Tibial artery (tissue), 4 donors: Measurements from ENCODE around the gene SP2.

ENCODE experiments used
- DNase-seq, 2 donors: peaks; one replicate each; pipeline ENCODE4 v3.0.0-alpha.2; 2019
- H3K27ac ChIP-seq, 2 donors: fragments of 200-600 bp; sonication (generic) in 1 of 2; 1 replicate in 1 of 2; 2 replicates in 1 of 2; pipeline ENCODE4 v1.5.1; 2018 to 2019; ENCODE audit warnings: mild to moderate bottlenecking in 1 of 2
- H3K27me3 ChIP-seq, 2 donors: fragments of 200-600 bp; sonication (generic) in 1 of 2; one replicate each; pipeline versions ENCODE4 v1.5.1 to v1.6.0; 2016 to 2019
- H3K36me3 ChIP-seq, 3 donors: fragments of 200-600 bp; sonication (generic) in 2 of 3; one replicate each; pipeline ENCODE4 v1.5.1; 2016 to 2019; ENCODE audit warnings: mild to moderate bottlenecking in 2 of 3
- H3K4me1 ChIP-seq, 4 donors: fragments of 200-600 bp; sonication (generic) in 2 of 4; 1 replicate in 3 of 4; 2 replicates in 1 of 4; pipeline ENCODE4 v1.5.1; 2016 to 2019
- H3K4me3 ChIP-seq, 2 donors: fragments of 200-600 bp; sonication (generic) in 1 of 2; 1 replicate in 1 of 2; 2 replicates in 1 of 2; pipeline ENCODE4 v1.5.1; 2018 to 2019; ENCODE audit warnings: mild to moderate bottlenecking in 2 of 2
- H3K9me3 ChIP-seq, 3 donors: fragments of 200-600 bp; sonication (generic) in 1 of 3; one replicate each; pipeline ENCODE4 v1.5.1; 2016 to 2019
- intact Hi-C: fragments of 100-400 bp; cut with DNase I; formaldehyde crosslinking; loops from one replicate; pipeline ENCODE4 v1.15.0; 2023; ENCODE audit warnings: low total_unique reads
- TF ChIP-seq, protein P1 (sequence below), 2 experiments: fragments of 200-600 bp in 1 of 2; fragments of 450-650 bp in 1 of 2; IDR thresholded peaks; one replicate each; pipeline ENCODE4 v1.5.1; 2017 to 2019; ENCODE audit warnings: antibody characterized with exemption in 2 of 2, mild to moderate bottlenecking in 1 of 2, moderate library complexity in 1 of 2

Gene SP2

DNA sequence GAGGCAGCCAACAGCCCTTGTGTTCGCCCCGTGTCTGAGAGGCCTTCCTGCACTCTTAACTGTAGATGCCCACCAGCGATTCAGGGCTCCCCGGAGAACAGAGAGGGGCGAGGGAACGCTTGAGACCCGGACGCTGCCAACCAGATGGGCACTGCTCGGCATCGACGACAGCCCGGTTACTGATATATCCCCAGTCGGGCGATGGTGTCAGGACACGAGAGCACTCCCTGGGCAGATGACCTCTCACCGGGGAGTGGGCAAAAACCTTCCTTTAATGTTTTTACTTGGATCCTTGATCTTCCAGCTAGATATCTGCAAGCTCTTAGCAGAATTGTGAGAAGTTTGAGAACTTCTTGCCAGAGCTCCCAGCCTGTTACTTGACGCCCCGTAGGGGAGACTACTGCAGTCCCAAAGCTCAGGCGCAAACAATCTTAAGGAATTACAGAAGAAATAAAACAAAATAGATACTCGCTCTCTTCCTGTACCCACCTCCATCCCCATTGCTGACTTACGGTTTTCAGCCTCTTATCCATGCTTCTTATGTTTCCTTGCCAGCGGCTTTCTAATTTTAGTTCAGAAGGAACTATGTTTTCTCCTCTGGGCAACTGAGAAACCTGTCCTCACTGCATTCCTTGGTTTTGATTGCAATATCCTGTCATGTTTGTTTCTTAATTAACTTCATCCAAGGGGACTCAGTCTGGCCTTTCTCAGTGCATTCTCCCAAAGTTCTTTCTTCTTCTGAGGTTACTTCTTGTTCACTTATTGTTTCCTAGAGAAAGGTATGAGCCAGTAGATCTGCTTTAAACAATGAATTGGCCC, 845 bp downstream of the SP2 start:
- TF ChIP-seq, protein P1, sequence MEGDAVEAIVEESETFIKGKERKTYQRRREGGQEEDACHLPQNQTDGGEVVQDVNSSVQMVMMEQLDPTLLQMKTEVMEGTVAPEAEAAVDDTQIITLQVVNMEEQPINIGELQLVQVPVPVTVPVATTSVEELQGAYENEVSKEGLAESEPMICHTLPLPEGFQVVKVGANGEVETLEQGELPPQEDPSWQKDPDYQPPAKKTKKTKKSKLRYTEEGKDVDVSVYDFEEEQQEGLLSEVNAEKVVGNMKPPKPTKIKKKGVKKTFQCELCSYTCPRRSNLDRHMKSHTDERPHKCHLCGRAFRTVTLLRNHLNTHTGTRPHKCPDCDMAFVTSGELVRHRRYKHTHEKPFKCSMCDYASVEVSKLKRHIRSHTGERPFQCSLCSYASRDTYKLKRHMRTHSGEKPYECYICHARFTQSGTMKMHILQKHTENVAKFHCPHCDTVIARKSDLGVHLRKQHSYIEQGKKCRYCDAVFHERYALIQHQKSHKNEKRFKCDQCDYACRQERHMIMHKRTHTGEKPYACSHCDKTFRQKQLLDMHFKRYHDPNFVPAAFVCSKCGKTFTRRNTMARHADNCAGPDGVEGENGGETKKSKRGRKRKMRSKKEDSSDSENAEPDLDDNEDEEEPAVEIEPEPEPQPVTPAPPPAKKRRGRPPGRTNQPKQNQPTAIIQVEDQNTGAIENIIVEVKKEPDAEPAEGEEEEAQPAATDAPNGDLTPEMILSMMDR (IDR thresholded peaks at IDR 0.05), result no peak
- H3K4me3 ChIP-seq, result peak overlapping the region; percentile 67 to 77
- peaks cover 0 to 61% (median 52%) of the 10 kb centered on the region in 4 donors for H3K4me1 ChIP-seq
- H3K27ac ChIP-seq, result peak overlapping the region; percentile 99 to 100
- intact Hi-C loops, result loop anchor here (5.0 kb wide), 1 partner anchor 45 kb away; the partner anchor contains the start of gene PNPO
- DNase-seq, result peak in 1 of 2 donors; percentile 37
- H3K36me3 ChIP-seq, result no peaks in the 10 kb centered on the region
- no peaks in the 10 kb centered on the region for H3K27me3 ChIP-seq
- H3K9me3 ChIP-seq, result no peaks in the 10 kb centered on the region

DNA sequence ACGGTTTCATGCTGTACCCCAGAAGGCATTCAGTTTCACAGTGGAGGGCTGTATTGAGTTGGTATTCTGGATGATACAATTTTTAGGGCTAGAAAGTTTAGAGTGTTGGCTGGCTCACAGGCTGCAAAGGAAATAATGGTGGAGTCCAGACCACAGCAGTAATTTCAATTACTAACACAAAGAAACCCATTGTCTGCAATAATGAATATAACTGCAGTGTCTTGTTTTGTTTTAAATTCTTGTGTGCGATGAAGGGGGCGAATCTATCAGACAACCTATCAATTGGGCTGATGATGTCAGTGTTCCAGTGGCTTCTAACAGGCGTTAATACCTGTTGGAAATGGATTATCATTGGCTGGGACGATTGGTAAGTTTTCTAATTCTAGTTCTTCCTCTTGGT, 1.5 kb downstream of the SP2 start:
- Histone ChIP-seq H3K9me3 (no peaks in the 10 kb centered on the region), H3K36me3 (no peaks in the 10 kb centered on the region), H3K27me3 (no peaks in the 10 kb centered on the region), H3K4me1 (peaks cover 0 to 65% (median 52%) of the 10 kb centered on the region in 4 donors), H3K4me3 (peak overlapping the region; percentile 67 to 77), H3K27ac (peak overlapping the region; percentile 99 to 100)
- DNase-seq, result no peak
- intact Hi-C loops, result loop anchor here (5.0 kb wide), 1 partner anchor 45 kb away; the partner anchor contains the start of gene PNPO
- TF ChIP-seq, protein P1 (IDR thresholded peaks at IDR 0.05), result no peak

DNA sequence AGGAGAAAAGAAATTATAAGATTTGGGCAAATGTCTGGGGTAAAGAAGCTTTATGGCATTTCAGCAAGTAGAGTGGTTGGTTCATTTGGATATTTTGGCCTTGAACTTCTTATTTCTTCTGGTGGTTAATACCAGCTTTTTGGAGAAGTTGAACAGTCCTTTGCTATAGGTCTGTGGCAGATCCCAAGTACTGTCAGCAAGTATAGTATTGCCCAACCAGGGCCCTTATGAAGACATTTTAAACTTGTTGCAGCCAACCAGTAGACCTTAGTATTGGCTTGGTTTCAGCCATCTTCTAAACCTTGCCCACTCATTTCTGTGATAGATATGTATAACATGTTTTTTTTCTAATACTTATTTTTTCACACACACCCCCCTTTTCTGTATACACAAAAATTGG, 2.2 kb downstream of the SP2 start:
- TF ChIP-seq, protein P1 (IDR thresholded peaks at IDR 0.05), result no peak
- no peak overlapping the region for H3K4me3 ChIP-seq
- no peak for DNase-seq
- peak overlapping the region; percentile 99 to 100 for H3K27ac ChIP-seq
- intact Hi-C loops, result loop anchor here (5.0 kb wide), 1 partner anchor 44 kb away; the partner anchor contains the start of gene PNPO
- no peaks in the 10 kb centered on the region for H3K9me3 ChIP-seq
- H3K4me1 ChIP-seq, result peaks cover 0 to 68% (median 56%) of the 10 kb centered on the region in 4 donors
- no peaks in the 10 kb centered on the region for H3K36me3 ChIP-seq
- no peaks in the 10 kb centered on the region for H3K27me3 ChIP-seq

DNA sequence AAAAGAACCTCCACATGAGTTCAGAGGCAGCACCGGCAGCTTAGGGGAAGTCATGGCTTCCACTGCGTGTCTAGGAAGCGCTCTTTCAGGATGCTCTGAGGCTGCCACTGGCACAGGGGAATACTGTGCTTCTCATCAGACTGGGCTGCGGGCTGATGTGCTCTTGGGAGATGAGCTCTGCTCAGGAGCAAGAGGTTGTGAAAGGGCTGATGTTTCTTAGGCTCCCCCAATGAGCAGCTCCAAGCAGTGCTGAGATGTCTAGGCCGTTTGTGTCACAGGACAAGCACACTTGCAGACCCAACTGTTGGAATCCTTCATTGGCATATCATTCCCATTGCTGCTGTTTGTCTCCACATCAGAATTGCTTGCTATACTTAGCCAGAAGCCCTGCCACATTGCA, 3.6 kb downstream of the SP2 start:
- Histone ChIP-seq H3K36me3 (no peaks in the 10 kb centered on the region), H3K27me3 (no peaks in the 10 kb centered on the region), H3K4me3 (no peak overlapping the region), H3K27ac (peak overlapping the region; percentile 54 to 92), H3K4me1 (peaks cover 0 to 73% (median 60%) of the 10 kb centered on the region in 4 donors), H3K9me3 (no peaks in the 10 kb centered on the region)
- no peak for DNase-seq
- intact Hi-C loops, result loop anchor here (5.0 kb wide), 1 partner anchor 43 kb away; the partner anchor contains the start of gene PNPO
- TF ChIP-seq, protein P1 (IDR thresholded peaks at IDR 0.05), result no peak

DNA sequence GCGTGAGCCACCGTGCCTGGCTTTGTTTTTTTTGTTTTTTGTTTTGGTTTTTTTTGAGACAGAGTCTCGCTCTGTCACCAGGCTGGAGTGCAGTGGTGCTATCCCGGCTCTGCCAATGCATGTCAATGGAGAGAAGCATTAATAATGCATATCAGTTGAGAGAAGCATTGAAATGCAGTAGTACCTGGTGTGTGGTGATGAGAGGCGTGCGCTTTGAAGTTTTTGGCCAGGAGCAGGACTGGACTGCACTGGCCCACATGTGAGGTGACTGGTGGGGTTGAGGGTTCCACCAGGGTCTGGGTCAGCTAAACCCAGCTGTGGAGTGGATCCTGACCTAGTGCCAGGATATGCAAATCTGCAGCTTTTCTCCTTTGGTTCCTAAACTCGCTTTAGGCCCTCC, 5.4 kb downstream of the SP2 start:
- no peaks in the 10 kb centered on the region for H3K36me3 ChIP-seq
- intact Hi-C loops, result no loop called here
- peaks cover 0 to 88% (median 75%) of the 10 kb centered on the region in 4 donors for H3K4me1 ChIP-seq

More for the DNA sequence above, 5.4 kb downstream of the SP2 start:
- no peaks in the 10 kb centered on the region for H3K27me3 ChIP-seq
- H3K4me3 ChIP-seq, result no peak overlapping the region
- H3K27ac ChIP-seq, result peak overlapping the region; percentile 9 to 92
- no peaks in the 10 kb centered on the region for H3K9me3 ChIP-seq
- TF ChIP-seq, protein P1 (IDR thresholded peaks at IDR 0.05), result no peak
- no peak for DNase-seq
